LNCAP (cell line): ENCODE data around the gene KCTD16.

Source experiments
- TF ChIP-seq, protein P1 (sequence below): fragments of 450-650 bp; IDR thresholded peaks from 2 replicates; pipeline ENCODE4 v1.5.1; 2017; ENCODE audit warnings: mild to moderate bottlenecking

Gene KCTD16

GRCh38 chr5:144196612-144197011, 25.9 kb downstream of the KCTD16 start:
- TF ChIP-seq, protein P1, sequence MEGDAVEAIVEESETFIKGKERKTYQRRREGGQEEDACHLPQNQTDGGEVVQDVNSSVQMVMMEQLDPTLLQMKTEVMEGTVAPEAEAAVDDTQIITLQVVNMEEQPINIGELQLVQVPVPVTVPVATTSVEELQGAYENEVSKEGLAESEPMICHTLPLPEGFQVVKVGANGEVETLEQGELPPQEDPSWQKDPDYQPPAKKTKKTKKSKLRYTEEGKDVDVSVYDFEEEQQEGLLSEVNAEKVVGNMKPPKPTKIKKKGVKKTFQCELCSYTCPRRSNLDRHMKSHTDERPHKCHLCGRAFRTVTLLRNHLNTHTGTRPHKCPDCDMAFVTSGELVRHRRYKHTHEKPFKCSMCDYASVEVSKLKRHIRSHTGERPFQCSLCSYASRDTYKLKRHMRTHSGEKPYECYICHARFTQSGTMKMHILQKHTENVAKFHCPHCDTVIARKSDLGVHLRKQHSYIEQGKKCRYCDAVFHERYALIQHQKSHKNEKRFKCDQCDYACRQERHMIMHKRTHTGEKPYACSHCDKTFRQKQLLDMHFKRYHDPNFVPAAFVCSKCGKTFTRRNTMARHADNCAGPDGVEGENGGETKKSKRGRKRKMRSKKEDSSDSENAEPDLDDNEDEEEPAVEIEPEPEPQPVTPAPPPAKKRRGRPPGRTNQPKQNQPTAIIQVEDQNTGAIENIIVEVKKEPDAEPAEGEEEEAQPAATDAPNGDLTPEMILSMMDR = no peak

DNA sequence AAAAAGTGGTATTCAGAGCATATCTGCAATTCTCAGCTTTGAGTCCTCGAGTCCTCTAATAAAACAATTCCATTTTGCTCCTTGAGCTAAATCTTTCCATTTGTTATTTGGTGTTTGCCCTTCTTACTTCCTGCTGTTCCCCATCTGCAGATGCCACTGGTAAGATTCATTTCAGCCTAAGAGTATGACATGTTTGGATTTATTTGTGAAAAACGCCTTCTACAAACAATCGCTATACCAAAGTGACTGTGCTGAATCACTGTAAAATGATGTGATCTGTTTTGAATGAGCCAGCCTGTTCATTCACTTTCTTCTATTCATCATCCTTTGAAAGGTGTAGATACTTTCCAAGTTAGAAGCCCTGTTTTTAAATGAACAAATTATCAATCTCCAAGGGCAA, 27.7 kb downstream of the KCTD16 start:
- TF ChIP-seq, protein P1 = no peak

DNA sequence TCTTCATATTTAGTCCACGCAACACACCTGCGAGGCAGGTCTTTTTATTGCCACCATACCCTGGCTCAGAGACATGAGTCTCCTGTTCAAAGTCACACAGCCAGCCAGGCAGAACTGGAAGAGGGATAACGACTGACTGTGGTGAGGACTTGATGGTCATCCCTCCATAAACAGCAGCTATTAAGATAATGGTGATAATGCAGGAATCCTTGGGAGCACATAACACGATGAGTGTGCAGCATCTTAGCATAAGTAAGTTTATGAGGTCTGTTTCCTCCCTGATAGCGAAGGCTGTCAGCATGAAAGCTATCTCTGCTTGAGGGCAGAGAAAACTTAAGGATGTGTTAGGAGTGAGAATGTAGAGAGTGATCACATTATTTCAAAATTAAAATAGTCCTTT, 30.9 kb downstream of the KCTD16 start:
- TF ChIP-seq, protein P1 = no peak

GRCh38 chr5:144202072-144202471, 31.4 kb downstream of the KCTD16 start:
- TF ChIP-seq, protein P1 = no peak

GRCh38 chr5:144202726-144203125, 32.1 kb downstream of the KCTD16 start:
- TF ChIP-seq, protein P1 = no peak

- TF ChIP-seq, protein P1 = peak; percentile 97
These were observed 33.3 kb downstream of the KCTD16 start for GRCh38 chr5:144203750-144204596.

- TF ChIP-seq, protein P1 = no peak
These were observed 34.5 kb downstream of the KCTD16 start for GRCh38 chr5:144205141-144205551.

DNA sequence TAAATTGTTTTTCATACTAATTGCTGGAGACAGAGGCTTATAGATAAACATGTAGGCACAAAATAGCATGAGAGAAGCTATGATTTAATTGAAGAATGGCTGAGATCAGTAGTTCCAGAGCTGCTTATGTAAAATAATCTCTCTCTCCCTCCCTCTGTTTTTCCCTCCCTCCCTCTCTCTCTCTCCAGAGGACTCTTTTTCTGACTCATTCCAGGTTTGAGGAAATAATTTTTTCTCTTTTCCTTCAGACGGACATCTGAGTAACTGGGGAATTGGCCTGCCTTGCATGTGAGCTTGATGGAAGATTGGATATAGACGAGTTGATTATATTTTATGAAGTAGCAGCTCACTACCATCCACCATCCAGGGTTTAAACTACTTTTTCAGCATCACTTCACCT, 35.5 kb downstream of the KCTD16 start:
- TF ChIP-seq, protein P1 = no peak
